ENCODE measurements around the gene MTA2. TPM values are rescaled to one million over a fixed set of nuclear protein-coding genes. Genes with fewer than 3 reads are reported as not detected.

MTA2 gene
- total and polyA plus RNA-seq, 2 of the 8 experiments (the other 6 are each of a cell fraction or from before 2014, with no cell fraction given), result 25.7 to 114 TPM

DNA sequence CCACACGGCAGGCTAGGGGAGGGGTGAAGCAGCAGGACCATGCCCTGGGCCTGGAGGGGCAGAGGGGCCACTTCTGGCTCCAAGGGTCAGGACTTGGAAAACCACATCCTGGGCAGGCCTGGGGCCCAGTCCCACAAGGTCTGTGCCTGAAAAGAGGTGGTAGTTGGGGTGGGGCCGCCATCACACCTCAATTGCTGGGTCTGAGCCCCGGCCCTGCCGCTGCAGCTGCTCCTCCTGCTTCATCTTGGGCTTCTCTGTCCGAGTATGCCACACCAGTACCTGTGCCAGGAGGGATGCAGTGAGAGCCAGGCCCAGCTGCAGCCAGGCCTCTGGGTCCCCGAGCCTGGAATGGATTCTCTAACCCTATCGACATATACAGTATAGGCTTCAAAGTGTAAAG, 13.9 kb upstream of the MTA2 start (continued):
- no peak for TF ChIP-seq TAF1 (IDR thresholded peaks at IDR 0.05; ENCODE audit: low read depth, low read length)
- TF ChIP-seq, protein P1, sequence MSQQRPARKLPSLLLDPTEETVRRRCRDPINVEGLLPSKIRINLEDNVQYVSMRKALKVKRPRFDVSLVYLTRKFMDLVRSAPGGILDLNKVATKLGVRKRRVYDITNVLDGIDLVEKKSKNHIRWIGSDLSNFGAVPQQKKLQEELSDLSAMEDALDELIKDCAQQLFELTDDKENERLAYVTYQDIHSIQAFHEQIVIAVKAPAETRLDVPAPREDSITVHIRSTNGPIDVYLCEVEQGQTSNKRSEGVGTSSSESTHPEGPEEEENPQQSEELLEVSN (IDR thresholded peaks at IDR 0.05), result no peak
- TF ChIP-seq, protein P2, sequence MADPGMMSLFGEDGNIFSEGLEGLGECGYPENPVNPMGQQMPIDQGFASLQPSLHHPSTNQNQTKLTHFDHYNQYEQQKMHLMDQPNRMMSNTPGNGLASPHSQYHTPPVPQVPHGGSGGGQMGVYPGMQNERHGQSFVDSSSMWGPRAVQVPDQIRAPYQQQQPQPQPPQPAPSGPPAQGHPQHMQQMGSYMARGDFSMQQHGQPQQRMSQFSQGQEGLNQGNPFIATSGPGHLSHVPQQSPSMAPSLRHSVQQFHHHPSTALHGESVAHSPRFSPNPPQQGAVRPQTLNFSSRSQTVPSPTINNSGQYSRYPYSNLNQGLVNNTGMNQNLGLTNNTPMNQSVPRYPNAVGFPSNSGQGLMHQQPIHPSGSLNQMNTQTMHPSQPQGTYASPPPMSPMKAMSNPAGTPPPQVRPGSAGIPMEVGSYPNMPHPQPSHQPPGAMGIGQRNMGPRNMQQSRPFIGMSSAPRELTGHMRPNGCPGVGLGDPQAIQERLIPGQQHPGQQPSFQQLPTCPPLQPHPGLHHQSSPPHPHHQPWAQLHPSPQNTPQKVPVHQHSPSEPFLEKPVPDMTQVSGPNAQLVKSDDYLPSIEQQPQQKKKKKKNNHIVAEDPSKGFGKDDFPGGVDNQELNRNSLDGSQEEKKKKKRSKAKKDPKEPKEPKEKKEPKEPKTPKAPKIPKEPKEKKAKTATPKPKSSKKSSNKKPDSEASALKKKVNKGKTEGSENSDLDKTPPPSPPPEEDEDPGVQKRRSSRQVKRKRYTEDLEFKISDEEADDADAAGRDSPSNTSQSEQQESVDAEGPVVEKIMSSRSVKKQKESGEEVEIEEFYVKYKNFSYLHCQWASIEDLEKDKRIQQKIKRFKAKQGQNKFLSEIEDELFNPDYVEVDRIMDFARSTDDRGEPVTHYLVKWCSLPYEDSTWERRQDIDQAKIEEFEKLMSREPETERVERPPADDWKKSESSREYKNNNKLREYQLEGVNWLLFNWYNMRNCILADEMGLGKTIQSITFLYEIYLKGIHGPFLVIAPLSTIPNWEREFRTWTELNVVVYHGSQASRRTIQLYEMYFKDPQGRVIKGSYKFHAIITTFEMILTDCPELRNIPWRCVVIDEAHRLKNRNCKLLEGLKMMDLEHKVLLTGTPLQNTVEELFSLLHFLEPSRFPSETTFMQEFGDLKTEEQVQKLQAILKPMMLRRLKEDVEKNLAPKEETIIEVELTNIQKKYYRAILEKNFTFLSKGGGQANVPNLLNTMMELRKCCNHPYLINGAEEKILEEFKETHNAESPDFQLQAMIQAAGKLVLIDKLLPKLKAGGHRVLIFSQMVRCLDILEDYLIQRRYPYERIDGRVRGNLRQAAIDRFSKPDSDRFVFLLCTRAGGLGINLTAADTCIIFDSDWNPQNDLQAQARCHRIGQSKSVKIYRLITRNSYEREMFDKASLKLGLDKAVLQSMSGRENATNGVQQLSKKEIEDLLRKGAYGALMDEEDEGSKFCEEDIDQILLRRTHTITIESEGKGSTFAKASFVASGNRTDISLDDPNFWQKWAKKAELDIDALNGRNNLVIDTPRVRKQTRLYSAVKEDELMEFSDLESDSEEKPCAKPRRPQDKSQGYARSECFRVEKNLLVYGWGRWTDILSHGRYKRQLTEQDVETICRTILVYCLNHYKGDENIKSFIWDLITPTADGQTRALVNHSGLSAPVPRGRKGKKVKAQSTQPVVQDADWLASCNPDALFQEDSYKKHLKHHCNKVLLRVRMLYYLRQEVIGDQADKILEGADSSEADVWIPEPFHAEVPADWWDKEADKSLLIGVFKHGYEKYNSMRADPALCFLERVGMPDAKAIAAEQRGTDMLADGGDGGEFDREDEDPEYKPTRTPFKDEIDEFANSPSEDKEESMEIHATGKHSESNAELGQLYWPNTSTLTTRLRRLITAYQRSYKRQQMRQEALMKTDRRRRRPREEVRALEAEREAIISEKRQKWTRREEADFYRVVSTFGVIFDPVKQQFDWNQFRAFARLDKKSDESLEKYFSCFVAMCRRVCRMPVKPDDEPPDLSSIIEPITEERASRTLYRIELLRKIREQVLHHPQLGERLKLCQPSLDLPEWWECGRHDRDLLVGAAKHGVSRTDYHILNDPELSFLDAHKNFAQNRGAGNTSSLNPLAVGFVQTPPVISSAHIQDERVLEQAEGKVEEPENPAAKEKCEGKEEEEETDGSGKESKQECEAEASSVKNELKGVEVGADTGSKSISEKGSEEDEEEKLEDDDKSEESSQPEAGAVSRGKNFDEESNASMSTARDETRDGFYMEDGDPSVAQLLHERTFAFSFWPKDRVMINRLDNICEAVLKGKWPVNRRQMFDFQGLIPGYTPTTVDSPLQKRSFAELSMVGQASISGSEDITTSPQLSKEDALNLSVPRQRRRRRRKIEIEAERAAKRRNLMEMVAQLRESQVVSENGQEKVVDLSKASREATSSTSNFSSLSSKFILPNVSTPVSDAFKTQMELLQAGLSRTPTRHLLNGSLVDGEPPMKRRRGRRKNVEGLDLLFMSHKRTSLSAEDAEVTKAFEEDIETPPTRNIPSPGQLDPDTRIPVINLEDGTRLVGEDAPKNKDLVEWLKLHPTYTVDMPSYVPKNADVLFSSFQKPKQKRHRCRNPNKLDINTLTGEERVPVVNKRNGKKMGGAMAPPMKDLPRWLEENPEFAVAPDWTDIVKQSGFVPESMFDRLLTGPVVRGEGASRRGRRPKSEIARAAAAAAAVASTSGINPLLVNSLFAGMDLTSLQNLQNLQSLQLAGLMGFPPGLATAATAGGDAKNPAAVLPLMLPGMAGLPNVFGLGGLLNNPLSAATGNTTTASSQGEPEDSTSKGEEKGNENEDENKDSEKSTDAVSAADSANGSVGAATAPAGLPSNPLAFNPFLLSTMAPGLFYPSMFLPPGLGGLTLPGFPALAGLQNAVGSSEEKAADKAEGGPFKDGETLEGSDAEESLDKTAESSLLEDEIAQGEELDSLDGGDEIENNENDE (IDR thresholded peaks at IDR 0.05; ENCODE audit: insufficient replicate concordance, low read length), result no peak
- no peak for TF ChIP-seq TEAD4 (IDR thresholded peaks at IDR 0.05; ENCODE audit: low read depth, low read length)

Data from H1 (cell line).